Endothelial cell of umbilical vein (primary cell): ENCODE data around the gene SH2D3C. TPM values are rescaled to one million over a fixed set of nuclear protein-coding genes. Genes with fewer than 3 reads are reported as not detected.

Source experiments
- BruUV-seq: library from RNA; stranded (reverse); fragments of 400-500 nt; replicated peaks from 2 replicates; lab custom pipeline; 2021; lab: Mats Ljungman, UMichigan
- CTCF ChIA-PET: fragments of 300-600, 350-600 bp; sonication (Branson Sonifier 250); formaldehyde crosslinking; loops from one replicate; lab custom pipeline; 2021; ENCODE audit warnings: antibody characterized with exemption, inconsistent platforms; lab: Charles Lee
- POLR2A ChIA-PET: fragments of 300-600, 350-600 bp; sonication (Branson Sonifier 250); formaldehyde crosslinking; loops from one replicate; lab custom pipeline; 2021; ENCODE audit warnings: antibody characterized with exemption, inconsistent platforms; lab: Charles Lee
- DNase-seq: peaks from one replicate; pipeline ENCODE4 v3.0.0-alpha.2; 2011; ENCODE audit warnings: low read depth, low spot score
- FAIRE-seq: peaks from 2 replicates; lab custom pipeline; 2011; peaks lifted over from hg19 to GRCh38; lab: Jason Lieb, UNC
- H2AFZ ChIP-seq: 2 replicates; pipeline ENCODE4 v1.6.0; 2012; ENCODE audit warnings: low read depth, low read length, control low read depth, inconsistent platforms
- H3K27ac ChIP-seq: 2 replicates; pipeline ENCODE4 v1.5.1; 2011; ENCODE audit warnings: low read depth, mild to moderate bottlenecking, control low read depth, low read length, moderate library complexity; ENCODE audit not compliant: insufficient read depth
- H3K27me3 ChIP-seq, 2 experiments: 2 replicates each; pipeline versions ENCODE4 v1.6.0 to v1.6.1; 2011; ENCODE audit warnings: low read length in 2 of 2, mixed read lengths in 1 of 2; ENCODE audit not compliant: control insufficient read depth in 2 of 2, insufficient read depth in 2 of 2
- H3K36me3 ChIP-seq, 2 experiments: 2 replicates in 1 of 2; 3 replicates in 1 of 2; pipeline ENCODE4 v1.5.1; 2011; ENCODE audit warnings: low read length in 2 of 2, mild to moderate bottlenecking in 1 of 2, moderate library complexity in 1 of 2; ENCODE audit not compliant: control insufficient read depth in 2 of 2, insufficient read depth in 2 of 2; ENCODE audit errors: extremely low read depth in 1 of 2
- H3K4me1 ChIP-seq: 3 replicates; pipeline ENCODE4 v1.5.1; 2011; ENCODE audit warnings: mild to moderate bottlenecking, low read length; ENCODE audit not compliant: control insufficient read depth, insufficient read depth; ENCODE audit errors: extremely low read depth
- H3K4me2 ChIP-seq: 2 replicates; pipeline ENCODE4 v1.6.1; 2011; ENCODE audit warnings: low read length, control low read depth, mixed read lengths; ENCODE audit not compliant: insufficient read depth
- H3K4me3 ChIP-seq, 3 experiments: fragments of 200-600 bp in 1 of 3; sonication (generic), shearing (Covaris generic) in 1 of 3; replicated peaks in 1 of 3; 2 replicates each; pipeline ENCODE4 v1.5.1; 2011 to 2016; ENCODE audit warnings: control low read depth in 3 of 3, low read length in 3 of 3, mild to moderate bottlenecking in 2 of 3, inconsistent platforms in 1 of 3, low read depth in 1 of 3, moderate library complexity in 1 of 3; ENCODE audit not compliant: insufficient read depth in 1 of 3
- H3K79me2 ChIP-seq: 2 replicates; pipeline ENCODE4 v1.6.0; 2012; ENCODE audit warnings: low read length, inconsistent platforms; ENCODE audit not compliant: control insufficient read depth, insufficient read depth
- H3K9ac ChIP-seq: replicated peaks from 2 replicates; pipeline ENCODE3; 2011; ENCODE audit warnings: low read length, control low read depth; ENCODE audit not compliant: insufficient read depth; ENCODE audit errors: extremely low read depth
- H3K9me1 ChIP-seq: replicated peaks from 3 replicates; pipeline ENCODE4 v1.6.0; 2011; ENCODE audit warnings: mild to moderate bottlenecking, low read length; ENCODE audit not compliant: control insufficient read depth, insufficient read depth; ENCODE audit errors: extremely low read depth
- H3K9me3 ChIP-seq: replicated peaks from 2 replicates; pipeline ENCODE4 v1.5.1; 2012; ENCODE audit warnings: low read length, inconsistent platforms; ENCODE audit not compliant: control insufficient read depth, insufficient read depth
- H4K20me1 ChIP-seq: replicated peaks from 2 replicates; pipeline ENCODE3; 2011; ENCODE audit warnings: mild to moderate bottlenecking, low read length; ENCODE audit not compliant: control insufficient read depth, insufficient read depth; ENCODE audit errors: extremely low read depth
- EZH2 ChIP-seq: IDR thresholded peaks from 2 replicates; pipeline ENCODE4 v1.6.1; 2012; ENCODE audit warnings: borderline replicate concordance, low read depth, mild to moderate bottlenecking, moderate library complexity, low read length, inconsistent platforms; ENCODE audit not compliant: severe bottlenecking
- FOS ChIP-seq: IDR thresholded peaks from 2 replicates; pipeline ENCODE4 v1.6.1; 2011; ENCODE audit warnings: mild to moderate bottlenecking, low read length, moderate library complexity, borderline replicate concordance; ENCODE audit not compliant: insufficient read depth
- GATA2 ChIP-seq: IDR thresholded peaks from 2 replicates; pipeline ENCODE4 v1.7.0; 2011; ENCODE audit warnings: low read depth, mild to moderate bottlenecking, moderate library complexity, mixed read lengths, low read length; ENCODE audit not compliant: insufficient read length, insufficient read depth
- JUN ChIP-seq: IDR thresholded peaks from 2 replicates; pipeline ENCODE4 v1.6.1; 2011; ENCODE audit warnings: borderline replicate concordance, low read depth; ENCODE audit not compliant: insufficient read length, insufficient read depth
- MYC ChIP-seq: IDR thresholded peaks from one replicate; pipeline ENCODE4 v1.6.1; 2011; ENCODE audit warnings: mild to moderate bottlenecking, low read depth, low read length
- POLR2A ChIP-seq: IDR thresholded peaks from 2 replicates; pipeline ENCODE4 v1.6.1; 2012; ENCODE audit warnings: low read depth, mild to moderate bottlenecking, control low read depth, low read length
- POLR2AphosphoS5 ChIP-seq: IDR thresholded peaks from 2 replicates; pipeline ENCODE4 v1.6.1; 2012; ENCODE audit warnings: low read depth, mild to moderate bottlenecking, control low read depth, low read length, moderate library complexity; ENCODE audit not compliant: insufficient read depth
- dilution Hi-C: fragments of 300-500 bp; cut with MboI; formaldehyde crosslinking; loops from one replicate; pipeline ENCODE4 v1.15.0; 2019; ENCODE audit warnings: low sequenced_read_pairs; ENCODE audit not compliant: extremely low pct_ligation_motif_present
- intact Hi-C: fragments of 100-400 bp; cut with micrococcal nuclease; formaldehyde crosslinking; loops from one replicate; pipeline ENCODE4 v1.10.0; 2022
- polyA plus RNA-seq, 4 experiments: library from polyadenylated mRNA; depleted of rRNA in 3 of 4; stranded (reverse) in 3 of 4; unstranded in 1 of 4; fragments of >200 nt; gene quantifications; 2 replicates each; pipeline versions ENCODE4 v1.2.1 to v1.2.3, GENCODE V29; 2011 to 2012; ENCODE audit warnings: missing spikeins in 1 of 4
- total RNA-seq: library from RNA; stranded (reverse); gene quantifications from 2 replicates; pipeline ENCODE4 v1.2.3, GENCODE V29; 2021
- TF ChIP-seq, protein P1 (sequence below): IDR thresholded peaks from 2 replicates; pipeline ENCODE4 v1.6.1; 2011; ENCODE audit not compliant: insufficient read depth, insufficient read length
- TF ChIP-seq, protein P2 (sequence below), 2 donors: IDR thresholded peaks; 1 replicate in 1 of 2; 2 replicates in 1 of 2; pipeline ENCODE4 v1.5.1; 2011; ENCODE audit warnings: low read length in 2 of 2, mild to moderate bottlenecking in 2 of 2, moderate library complexity in 2 of 2, control low read depth in 1 of 2, inconsistent platforms in 1 of 2, low read depth in 1 of 2; ENCODE audit not compliant: insufficient read depth in 1 of 2; ENCODE audit errors: extremely low read depth in 1 of 2

SH2D3C gene
- total and polyA plus RNA-seq, 2 donors (not counting 3 experiments of a cell fraction or from before 2014, with no cell fraction given) = 95.0 to 173 TPM

- FAIRE-seq = no peak
- no peak overlapping the region for H3K9ac ChIP-seq
- no peak for DNase-seq
- H3K36me3 ChIP-seq = peaks cover 4 to 19% of the 10 kb centered on the region in 2 experiments
- no peak overlapping the region for H2AFZ ChIP-seq
- CTCF ChIA-PET = interaction anchor here (1.4 to 1.8 kb wide), 3 partner anchors 18 to 143 kb away, joined by 5 to 30 read pairs (median 6); partner anchors contain the start of genes PTRH1 and TTC16
- TF ChIP-seq, protein P1, sequence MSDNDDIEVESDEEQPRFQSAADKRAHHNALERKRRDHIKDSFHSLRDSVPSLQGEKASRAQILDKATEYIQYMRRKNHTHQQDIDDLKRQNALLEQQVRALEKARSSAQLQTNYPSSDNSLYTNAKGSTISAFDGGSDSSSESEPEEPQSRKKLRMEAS = no peak
- TF ChIP-seq GATA2 = no peak
- TF ChIP-seq EZH2 = no peak
- TF ChIP-seq POLR2A = no peak
- no peak for TF ChIP-seq JUN
- TF ChIP-seq FOS = no peak
- TF ChIP-seq POLR2AphosphoS5 = no peak
- TF ChIP-seq MYC = no peak
- TF ChIP-seq, protein P2, sequence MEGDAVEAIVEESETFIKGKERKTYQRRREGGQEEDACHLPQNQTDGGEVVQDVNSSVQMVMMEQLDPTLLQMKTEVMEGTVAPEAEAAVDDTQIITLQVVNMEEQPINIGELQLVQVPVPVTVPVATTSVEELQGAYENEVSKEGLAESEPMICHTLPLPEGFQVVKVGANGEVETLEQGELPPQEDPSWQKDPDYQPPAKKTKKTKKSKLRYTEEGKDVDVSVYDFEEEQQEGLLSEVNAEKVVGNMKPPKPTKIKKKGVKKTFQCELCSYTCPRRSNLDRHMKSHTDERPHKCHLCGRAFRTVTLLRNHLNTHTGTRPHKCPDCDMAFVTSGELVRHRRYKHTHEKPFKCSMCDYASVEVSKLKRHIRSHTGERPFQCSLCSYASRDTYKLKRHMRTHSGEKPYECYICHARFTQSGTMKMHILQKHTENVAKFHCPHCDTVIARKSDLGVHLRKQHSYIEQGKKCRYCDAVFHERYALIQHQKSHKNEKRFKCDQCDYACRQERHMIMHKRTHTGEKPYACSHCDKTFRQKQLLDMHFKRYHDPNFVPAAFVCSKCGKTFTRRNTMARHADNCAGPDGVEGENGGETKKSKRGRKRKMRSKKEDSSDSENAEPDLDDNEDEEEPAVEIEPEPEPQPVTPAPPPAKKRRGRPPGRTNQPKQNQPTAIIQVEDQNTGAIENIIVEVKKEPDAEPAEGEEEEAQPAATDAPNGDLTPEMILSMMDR (IDR thresholded peaks at IDR 0.05; ENCODE audit: extremely low read depth in 1 of 2, insufficient read depth in 1 of 2, low read depth in 1 of 2, low read length in 2 of 2) = no peak
- peaks cover 2% of the 10 kb centered on the region for H3K79me2 ChIP-seq
- dilution Hi-C loops = no loop called here
- no TSS peak for BruUV-seq
- H3K4me1 ChIP-seq = peaks cover 12% of the 10 kb centered on the region
- H3K9me3 ChIP-seq = no peaks in the 10 kb centered on the region
- no peak overlapping the region for H3K27ac ChIP-seq
- intact Hi-C loops = loop anchor here (1.0 kb wide), 3 partner anchors 120 to 229 kb away; no protein-coding TSS in a partner anchor
- POLR2A ChIA-PET = no interaction called here
- no peaks in the 10 kb centered on the region for H3K9me1 ChIP-seq
- H4K20me1 ChIP-seq = no peaks in the 10 kb centered on the region
- no peak overlapping the region for H3K4me3 ChIP-seq
- no peaks in the 10 kb centered on the region for H3K27me3 ChIP-seq
- H3K4me2 ChIP-seq = no peak overlapping the region
Observed at GRCh38 chr9:127733614-127734013, 44.9 kb downstream of the SH2D3C start.
